ENCODE measurements around the gene EMD.
A peak's percentile ranks its signal among the peaks of the same experiment; 100 is the strongest.

Gene EMD

DNA sequence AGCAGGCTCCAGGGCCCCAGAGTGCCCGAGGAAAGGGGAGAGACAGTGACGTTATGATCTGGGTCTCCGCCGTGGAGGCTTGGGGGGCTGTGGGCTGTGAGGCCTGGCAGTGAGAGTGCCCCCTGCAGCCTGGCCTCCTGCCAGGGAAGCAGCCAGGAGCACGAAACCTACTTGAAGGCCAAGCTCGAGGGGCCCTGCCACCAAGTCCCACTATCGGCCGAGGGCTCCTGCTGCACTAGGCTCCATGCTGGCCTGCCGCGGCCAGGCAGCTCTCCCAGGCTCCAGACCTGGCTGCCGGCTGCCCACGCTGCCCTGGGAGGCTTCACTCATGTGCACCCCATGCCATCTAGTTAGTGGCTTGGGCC, 23.3 kb upstream of the EMD start:
- H3K4me1 ChIP-seq (ENCODE audit: control insufficient read depth in 1 of 2, insufficient read depth in 2 of 2, low read length in 2 of 2) = no peaks in the 10 kb centered on the region
- H4K91ac ChIP-seq (ENCODE audit: low read depth, low read length) = no peak overlapping the region
- H3K18ac ChIP-seq (ENCODE audit: low read length) = no peak overlapping the region
- no peak overlapping the region for H4K8ac ChIP-seq (ENCODE audit: low read depth, low read length)
- H3K4me2 ChIP-seq (ENCODE audit: low read length) = no peak overlapping the region
- H3K27me3 ChIP-seq (ENCODE audit: insufficient read depth, low read length) = no peaks in the 10 kb centered on the region
- H3K79me2 ChIP-seq (ENCODE audit: control insufficient read depth, insufficient read depth, low read length, poor library complexity) = no peaks in the 10 kb centered on the region
- peaks cover 100% of the 10 kb centered on the region in 2 experiments for H3K36me3 ChIP-seq (ENCODE audit: control insufficient read depth in 1 of 2, insufficient read depth in 2 of 2, low read length in 2 of 2)
- H3K27ac ChIP-seq (ENCODE audit: low read depth, low read length) = no peak overlapping the region
- DNase-seq = no peak
- no peak overlapping the region for H3K9ac ChIP-seq (ENCODE audit: low read length)
- no peaks in the 10 kb centered on the region for H3K9me3 ChIP-seq (ENCODE audit: insufficient read depth, low read depth, low read length)
- no peak overlapping the region for H2AFZ ChIP-seq (ENCODE audit: insufficient read depth, low read length, poor library complexity)
- no peak overlapping the region for H3K4me3 ChIP-seq (ENCODE audit: low read depth, low read length)
- H3K23ac ChIP-seq (ENCODE audit: low read length) = no peak overlapping the region
- H3K14ac ChIP-seq (ENCODE audit: low read length) = no peak overlapping the region
- no peak overlapping the region for H3K4ac ChIP-seq (ENCODE audit: low read depth, low read length)
- no peak overlapping the region for H2BK12ac ChIP-seq (ENCODE audit: low read length)
- no peak overlapping the region for H2AK5ac ChIP-seq (ENCODE audit: low read length)
- no CpG with 5 or more reads among the region's 12 CpGs for WGBS (ENCODE audit: extremely low coverage, insufficient coverage, insufficient read length)
- H3K79me1 ChIP-seq (ENCODE audit: low read length) = no peaks in the 10 kb centered on the region
- no peak overlapping the region for H2BK120ac ChIP-seq (ENCODE audit: insufficient read depth, low read length, poor library complexity)
- H2BK5ac ChIP-seq (ENCODE audit: low read depth, low read length, poor library complexity) = no peak overlapping the region
- no peak overlapping the region for H4K12ac ChIP-seq (ENCODE audit: low read depth, low read length)

DNA sequence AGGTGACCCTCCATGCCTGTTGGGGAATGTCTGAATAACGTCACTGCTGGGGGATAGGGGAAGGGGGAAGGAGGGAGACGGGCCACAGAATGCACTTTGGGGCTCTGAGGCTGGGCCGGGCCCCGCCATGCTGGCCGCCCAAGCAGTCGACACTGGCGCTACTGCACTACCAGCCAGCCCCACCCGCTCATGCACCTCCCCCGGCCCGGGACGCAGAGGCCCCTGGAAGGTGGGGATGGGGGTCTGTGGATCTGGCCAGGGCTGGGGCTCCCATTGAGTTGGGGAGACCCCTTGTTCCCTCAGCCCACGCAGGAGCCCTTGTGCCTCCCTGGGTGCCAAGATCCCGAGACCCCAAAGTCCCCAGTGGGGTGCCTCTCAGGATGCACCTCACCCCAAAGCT, 22.5 kb upstream of the EMD start:
- no peak overlapping the region for H2BK5ac ChIP-seq (ENCODE audit: low read depth, low read length, poor library complexity)
- H3K4me2 ChIP-seq (ENCODE audit: low read length) = no peak overlapping the region
- H3K36me3 ChIP-seq (ENCODE audit: control insufficient read depth in 1 of 2, insufficient read depth in 2 of 2, low read length in 2 of 2) = peaks cover 97 to 98% of the 10 kb centered on the region in 2 experiments
- H3K4me1 ChIP-seq (ENCODE audit: control insufficient read depth in 1 of 2, insufficient read depth in 2 of 2, low read length in 2 of 2) = no peaks in the 10 kb centered on the region
- H2AK5ac ChIP-seq (ENCODE audit: low read length) = no peak overlapping the region
- no peak for DNase-seq
- H3K79me1 ChIP-seq (ENCODE audit: low read length) = no peaks in the 10 kb centered on the region
- H3K79me2 ChIP-seq (ENCODE audit: control insufficient read depth, insufficient read depth, low read length, poor library complexity) = no peaks in the 10 kb centered on the region
- H3K4ac ChIP-seq (ENCODE audit: low read depth, low read length) = no peak overlapping the region
- H3K9me3 ChIP-seq (ENCODE audit: insufficient read depth, low read depth, low read length) = no peaks in the 10 kb centered on the region
- H4K12ac ChIP-seq (ENCODE audit: low read depth, low read length) = no peak overlapping the region
- H4K91ac ChIP-seq (ENCODE audit: low read depth, low read length) = no peak overlapping the region
- WGBS (ENCODE audit: extremely low coverage, insufficient coverage, insufficient read length) = no CpG with 5 or more reads among the region's 13 CpGs
- H3K27ac ChIP-seq (ENCODE audit: low read depth, low read length) = no peak overlapping the region
- no peak overlapping the region for H2BK120ac ChIP-seq (ENCODE audit: insufficient read depth, low read length, poor library complexity)
- H3K23ac ChIP-seq (ENCODE audit: low read length) = no peak overlapping the region
- no peak overlapping the region for H3K14ac ChIP-seq (ENCODE audit: low read length)
- no peaks in the 10 kb centered on the region for H3K27me3 ChIP-seq (ENCODE audit: insufficient read depth, low read length)
- H3K9ac ChIP-seq (ENCODE audit: low read length) = no peak overlapping the region
- no peak overlapping the region for H3K4me3 ChIP-seq (ENCODE audit: low read depth, low read length)
- no peak overlapping the region for H2BK12ac ChIP-seq (ENCODE audit: low read length)
- H4K8ac ChIP-seq (ENCODE audit: low read depth, low read length) = no peak overlapping the region
- H3K18ac ChIP-seq (ENCODE audit: low read length) = no peak overlapping the region
- no peak overlapping the region for H2AFZ ChIP-seq (ENCODE audit: insufficient read depth, low read length, poor library complexity)

DNA sequence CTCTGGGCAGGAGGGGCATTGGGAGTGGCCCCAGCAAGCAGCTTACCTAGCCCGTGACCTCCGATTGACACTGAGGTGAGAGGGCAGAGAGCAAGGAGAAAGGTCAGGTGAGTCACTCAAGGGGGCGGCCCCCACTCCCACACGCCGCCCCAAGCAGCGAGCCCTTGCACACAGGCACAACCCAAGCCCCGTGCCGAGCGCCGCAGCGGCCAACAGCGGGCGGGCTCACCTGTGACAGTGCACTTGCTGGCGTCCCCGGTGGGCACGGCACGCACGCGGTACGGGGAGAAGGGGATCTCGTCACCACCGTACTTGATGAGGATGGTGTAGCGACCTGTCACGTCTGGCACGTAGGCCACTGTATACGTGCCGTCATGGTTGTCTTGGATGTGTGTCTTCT, 21.9 kb upstream of the EMD start:
- no peak overlapping the region for H4K12ac ChIP-seq (ENCODE audit: low read depth, low read length)
- no peak overlapping the region for H3K14ac ChIP-seq (ENCODE audit: low read length)
- no peak overlapping the region for H3K9ac ChIP-seq (ENCODE audit: low read length)
- no peak overlapping the region for H4K91ac ChIP-seq (ENCODE audit: low read depth, low read length)
- H3K18ac ChIP-seq (ENCODE audit: low read length) = no peak overlapping the region
- no peak overlapping the region for H3K23ac ChIP-seq (ENCODE audit: low read length)
- H2BK120ac ChIP-seq (ENCODE audit: insufficient read depth, low read length, poor library complexity) = no peak overlapping the region
- no peak overlapping the region for H2BK5ac ChIP-seq (ENCODE audit: low read depth, low read length, poor library complexity)
- no peak overlapping the region for H3K27ac ChIP-seq (ENCODE audit: low read depth, low read length)
- H3K4me1 ChIP-seq (ENCODE audit: control insufficient read depth in 1 of 2, insufficient read depth in 2 of 2, low read length in 2 of 2) = no peaks in the 10 kb centered on the region
- H2AFZ ChIP-seq (ENCODE audit: insufficient read depth, low read length, poor library complexity) = no peak overlapping the region
- H3K4me2 ChIP-seq (ENCODE audit: low read length) = no peak overlapping the region
- H3K4me3 ChIP-seq (ENCODE audit: low read depth, low read length) = no peak overlapping the region
- H2AK5ac ChIP-seq (ENCODE audit: low read length) = no peak overlapping the region
- no peaks in the 10 kb centered on the region for H3K27me3 ChIP-seq (ENCODE audit: insufficient read depth, low read length)
- no peaks in the 10 kb centered on the region for H3K79me1 ChIP-seq (ENCODE audit: low read length)
- peaks cover 97 to 98% of the 10 kb centered on the region in 2 experiments for H3K36me3 ChIP-seq (ENCODE audit: control insufficient read depth in 1 of 2, insufficient read depth in 2 of 2, low read length in 2 of 2)
- H4K8ac ChIP-seq (ENCODE audit: low read depth, low read length) = no peak overlapping the region
- no peak overlapping the region for H3K4ac ChIP-seq (ENCODE audit: low read depth, low read length)
- H3K79me2 ChIP-seq (ENCODE audit: control insufficient read depth, insufficient read depth, low read length, poor library complexity) = no peaks in the 10 kb centered on the region
- no CpG with 5 or more reads among the region's 27 CpGs for WGBS (ENCODE audit: extremely low coverage, insufficient coverage, insufficient read length)
- H3K9me3 ChIP-seq (ENCODE audit: insufficient read depth, low read depth, low read length) = no peaks in the 10 kb centered on the region
- no peak for DNase-seq
- no peak overlapping the region for H2BK12ac ChIP-seq (ENCODE audit: low read length)

DNA sequence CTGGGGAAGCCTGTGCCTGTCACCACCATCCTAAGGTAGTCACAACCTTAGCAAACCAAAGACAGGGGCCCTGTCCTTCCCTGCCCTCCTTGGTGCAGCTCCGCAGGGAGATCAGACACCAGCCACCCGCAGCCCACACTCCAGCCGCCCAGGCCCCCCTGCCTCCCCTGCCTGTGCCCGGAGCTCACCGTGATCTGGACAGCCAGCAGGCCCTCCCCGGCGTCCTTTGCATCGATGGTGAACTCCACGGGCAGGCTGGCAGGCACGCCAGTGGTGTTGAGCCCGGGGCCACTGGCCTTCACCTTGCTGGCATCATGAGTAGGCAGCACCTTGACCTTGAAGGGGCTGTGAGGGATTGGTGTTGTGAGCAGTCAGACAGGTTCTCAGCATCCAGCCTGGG, 21.1 kb upstream of the EMD start:
- Histone ChIP-seq H4K12ac (ENCODE audit: low read depth, low read length) (no peak overlapping the region), H3K27me3 (ENCODE audit: insufficient read depth, low read length) (no peaks in the 10 kb centered on the region), H3K79me2 (ENCODE audit: control insufficient read depth, insufficient read depth, low read length, poor library complexity) (no peaks in the 10 kb centered on the region), H3K27ac (ENCODE audit: low read depth, low read length) (no peak overlapping the region), H3K36me3 (ENCODE audit: control insufficient read depth in 1 of 2, insufficient read depth in 2 of 2, low read length in 2 of 2) (peaks cover 97 to 98% of the 10 kb centered on the region in 2 experiments), H2AK5ac (ENCODE audit: low read length) (no peak overlapping the region), H3K14ac (ENCODE audit: low read length) (no peak overlapping the region), H3K18ac (ENCODE audit: low read length) (no peak overlapping the region), H3K4me2 (ENCODE audit: low read length) (no peak overlapping the region), H3K4me1 (ENCODE audit: control insufficient read depth in 1 of 2, insufficient read depth in 2 of 2, low read length in 2 of 2) (no peaks in the 10 kb centered on the region), H2BK120ac (ENCODE audit: insufficient read depth, low read length, poor library complexity) (no peak overlapping the region), H3K9me3 (ENCODE audit: insufficient read depth, low read depth, low read length) (no peaks in the 10 kb centered on the region), H4K8ac (ENCODE audit: low read depth, low read length) (no peak overlapping the region), H2AFZ (ENCODE audit: insufficient read depth, low read length, poor library complexity) (no peak overlapping the region), H3K23ac (ENCODE audit: low read length) (no peak overlapping the region), H3K4ac (ENCODE audit: low read depth, low read length) (no peak overlapping the region), H2BK12ac (ENCODE audit: low read length) (no peak overlapping the region), H4K91ac (ENCODE audit: low read depth, low read length) (no peak overlapping the region), H3K4me3 (ENCODE audit: low read depth, low read length) (peak overlapping the region; percentile 10), H3K79me1 (ENCODE audit: low read length) (no peaks in the 10 kb centered on the region), H2BK5ac (ENCODE audit: low read depth, low read length, poor library complexity) (no peak overlapping the region), H3K9ac (ENCODE audit: low read length) (no peak overlapping the region)
- no peak for DNase-seq
- no CpG with 5 or more reads among the region's 11 CpGs for WGBS (ENCODE audit: extremely low coverage, insufficient coverage, insufficient read length)

Measured in trophoblast cell (in vitro differentiated cells and primary cell).